H1 (cell line): ENCODE measurements around the gene SLC66A1. TPM values are rescaled to one million over a fixed set of nuclear protein-coding genes. Genes with fewer than 3 reads are reported as not detected.

ENCODE experiments used
- CTCF ChIA-PET: fragments of 300-600 bp; sonication (Branson Sonifier 250); formaldehyde crosslinking; loops from one replicate; lab custom pipeline; 2021; ENCODE audit not compliant: partially characterized antibody; lab: Charles Lee
- POLR2A ChIA-PET: fragments of 300-600 bp; sonication (Branson Sonifier 250); formaldehyde crosslinking; loops from one replicate; lab custom pipeline; 2021; ENCODE audit warnings: inconsistent platforms; ENCODE audit not compliant: partially characterized antibody; lab: Charles Lee
- DNase-seq, 2 experiments: peaks; one replicate each; pipeline versions ENCODE4 v3.0.0 to v3.0.0-alpha.2; 2010 to 2022; ENCODE audit warnings: low spot score in 2 of 2, low read depth in 1 of 2, mixed read lengths in 1 of 2
- FAIRE-seq: peaks from 2 replicates; lab custom pipeline; 2011; peaks lifted over from hg19 to GRCh38; lab: Jason Lieb, UNC
- H2AFZ ChIP-seq: 2 replicates; pipeline ENCODE4 v1.8.1; 2012; ENCODE audit warnings: low read length, inconsistent platforms
- H2AK5ac ChIP-seq: 2 replicates; pipeline ENCODE4 v1.6.1; 2013; ENCODE audit warnings: low read depth, low read length
- H2BK120ac ChIP-seq: replicated peaks from 2 replicates; pipeline ENCODE3; 2013; ENCODE audit warnings: low read depth, low read length, inconsistent platforms
- H2BK12ac ChIP-seq: 2 replicates; pipeline ENCODE4 v1.6.1; 2013; ENCODE audit warnings: low read depth, low read length
- H2BK15ac ChIP-seq: 2 replicates; pipeline ENCODE4 v1.6.1; 2013; ENCODE audit warnings: low read length
- H2BK20ac ChIP-seq: 2 replicates; pipeline ENCODE4 v1.6.1; 2013; ENCODE audit warnings: low read length
- H2BK5ac ChIP-seq: 2 replicates; pipeline ENCODE4 v1.6.1; 2013; ENCODE audit warnings: low read depth, low read length
- H3K14ac ChIP-seq: 2 replicates; pipeline ENCODE4 v1.6.1; 2013; ENCODE audit warnings: inconsistent platforms; ENCODE audit not compliant: insufficient read length
- H3K18ac ChIP-seq: 2 replicates; pipeline ENCODE4 v1.6.1; 2013; ENCODE audit warnings: low read length; ENCODE audit errors: extremely low read depth
- H3K23ac ChIP-seq: 2 replicates; pipeline ENCODE4 v1.6.1; 2013; ENCODE audit warnings: inconsistent platforms; ENCODE audit not compliant: insufficient read length
- H3K23me2 ChIP-seq: 2 replicates; pipeline ENCODE4 v1.6.1; 2013; ENCODE audit warnings: low read depth, low read length
- H3K27ac ChIP-seq: 2 replicates; pipeline ENCODE4 v1.6.1; 2011; ENCODE audit warnings: low read depth, low read length, inconsistent platforms
- H3K27me3 ChIP-seq, 4 experiments: replicated peaks in 1 of 4; 1 replicate in 1 of 4; 2 replicates in 3 of 4; pipeline versions ENCODE4 v1.6.1 to v1.8.1; 2011 to 2013; ENCODE audit warnings: low read length in 3 of 4, mild to moderate bottlenecking in 3 of 4, inconsistent platforms in 2 of 4, mixed read lengths in 2 of 4, moderate library complexity in 1 of 4; ENCODE audit not compliant: control insufficient read depth in 3 of 4, insufficient read depth in 3 of 4; ENCODE audit errors: extremely low read depth in 1 of 4
- H3K36me3 ChIP-seq, 4 experiments: 2 replicates each; pipeline versions ENCODE4 v1.6.1 to v1.8.1; 2011 to 2013; ENCODE audit warnings: mild to moderate bottlenecking in 4 of 4, low read length in 3 of 4, moderate library complexity in 2 of 4, control low read depth in 1 of 4, inconsistent platforms in 1 of 4; ENCODE audit not compliant: insufficient read depth in 4 of 4, control insufficient read depth in 2 of 4
- H3K4ac ChIP-seq: replicated peaks from 2 replicates; pipeline ENCODE3; 2013; ENCODE audit warnings: low read length, low read depth, mixed read lengths, inconsistent platforms; ENCODE audit not compliant: insufficient read length
- H3K4me1 ChIP-seq, 4 experiments: replicated peaks in 1 of 4; 1 replicate in 1 of 4; 2 replicates in 3 of 4; pipeline versions ENCODE4 v1.6.1 to v1.8.1; 2011 to 2013; ENCODE audit warnings: low read length in 3 of 4, inconsistent platforms in 2 of 4, mixed read lengths in 1 of 4; ENCODE audit not compliant: insufficient read depth in 4 of 4, control insufficient read depth in 3 of 4
- H3K4me2 ChIP-seq, 2 experiments: 2 replicates each; pipeline versions ENCODE4 v1.6.1 to v1.8.1; 2011 to 2013; ENCODE audit warnings: low read depth in 2 of 2, low read length in 2 of 2, control low read depth in 1 of 2, inconsistent platforms in 1 of 2, mild to moderate bottlenecking in 1 of 2; ENCODE audit not compliant: insufficient read depth in 1 of 2
- H3K4me3 ChIP-seq, 4 experiments: fragments of 200-600, 300-600 bp in 1 of 4; sonication (generic), shearing (Covaris generic), sonication (Bioruptor Twin) in 1 of 4; 2 replicates each; pipeline versions ENCODE4 v1.5.1 to v1.8.1; 2011 to 2016; ENCODE audit warnings: low read length in 4 of 4, low read depth in 3 of 4, control low read depth in 2 of 4, inconsistent platforms in 2 of 4, mild to moderate bottlenecking in 2 of 4, mixed read lengths in 1 of 4, moderate library complexity in 1 of 4; ENCODE audit not compliant: insufficient read depth in 2 of 4; ENCODE audit errors: extremely low read depth in 1 of 4
- H3K56ac ChIP-seq: replicated peaks from 2 replicates; pipeline ENCODE3; 2013; ENCODE audit warnings: low read depth, mild to moderate bottlenecking, mixed read lengths, low read length, inconsistent platforms; ENCODE audit not compliant: insufficient read length
- H3K79me1 ChIP-seq: 2 replicates; pipeline ENCODE4 v1.6.1; 2013; ENCODE audit warnings: low read depth, low read length, control low read depth
- H3K79me2 ChIP-seq, 2 experiments: 2 replicates each; pipeline versions ENCODE4 v1.6.1 to v1.8.1; 2012 to 2013; ENCODE audit warnings: low read length in 2 of 2, mild to moderate bottlenecking in 2 of 2, inconsistent platforms in 1 of 2; ENCODE audit not compliant: insufficient read depth in 2 of 2, control insufficient read depth in 1 of 2
- H3K9ac ChIP-seq, 4 experiments: replicated peaks in 1 of 4; 1 replicate in 1 of 4; 2 replicates in 3 of 4; pipeline versions ENCODE4 v1.6.1 to v1.8.1; 2011 to 2013; ENCODE audit warnings: low read depth in 3 of 4, low read length in 3 of 4, control low read depth in 2 of 4, mild to moderate bottlenecking in 2 of 4, moderate library complexity in 2 of 4, inconsistent platforms in 1 of 4; ENCODE audit errors: extremely low read depth in 1 of 4
- H3K9me3 ChIP-seq, 2 experiments: 2 replicates each; pipeline versions ENCODE4 v1.6.1 to v1.8.1; 2012 to 2013; ENCODE audit warnings: mild to moderate bottlenecking in 2 of 2, moderate library complexity in 2 of 2, control low read depth in 1 of 2, inconsistent platforms in 1 of 2, low read depth in 1 of 2, low read length in 1 of 2, mixed read lengths in 1 of 2; ENCODE audit not compliant: insufficient read depth in 2 of 2
- H4K20me1 ChIP-seq, 2 experiments: replicated peaks in 1 of 2; 2 replicates each; pipeline versions ENCODE3 to v1.8.1; 2011 to 2013; ENCODE audit warnings: inconsistent platforms in 2 of 2, low read length in 2 of 2, mild to moderate bottlenecking in 1 of 2; ENCODE audit not compliant: insufficient read depth in 2 of 2, control insufficient read depth in 1 of 2
- H4K5ac ChIP-seq: 2 replicates; pipeline ENCODE4 v1.6.1; 2013; ENCODE audit warnings: low read length, low read depth, mixed read lengths, inconsistent platforms; ENCODE audit not compliant: insufficient read length
- H4K8ac ChIP-seq: 2 replicates; pipeline ENCODE4 v1.8.0; 2013; ENCODE audit warnings: mild to moderate bottlenecking, moderate library complexity, low read length, inconsistent platforms; ENCODE audit not compliant: insufficient read depth; ENCODE audit errors: extremely low read depth
- H4K91ac ChIP-seq: replicated peaks from 2 replicates; pipeline ENCODE3; 2013; ENCODE audit warnings: low read length, mixed read lengths, inconsistent platforms; ENCODE audit not compliant: insufficient read length
- CBX8 ChIP-seq: fragments of 300-800, 300-1000 bp; sonication (generic); IDR thresholded peaks from 2 replicates; pipeline ENCODE4 v1.7.1; 2016; ENCODE audit warnings: low read depth, low read length, borderline replicate concordance
- KDM5A ChIP-seq: fragments of 200-600 bp; IDR thresholded peaks from 2 replicates; pipeline ENCODE4 v1.7.1; 2012; ENCODE audit warnings: mild to moderate bottlenecking, low read length, inconsistent platforms, mixed read lengths
- NANOG ChIP-seq: IDR thresholded peaks from 2 replicates; pipeline ENCODE4 v1.6.1; 2011; ENCODE audit warnings: low read length, low read depth, mild to moderate bottlenecking, inconsistent platforms; ENCODE audit not compliant: insufficient read depth, poor library complexity, severe bottlenecking
- POLR2A ChIP-seq, 2 experiments: IDR thresholded peaks; 1 replicate in 1 of 2; 2 replicates in 1 of 2; pipeline ENCODE4 v1.6.1; 2011; ENCODE audit warnings: low read depth in 2 of 2, low read length in 2 of 2, mild to moderate bottlenecking in 2 of 2; ENCODE audit errors: control extremely low read depth in 1 of 2
- SIN3A ChIP-seq, 2 experiments: IDR thresholded peaks in 1 of 2; conservative IDR thresholded peaks in 1 of 2; 2 replicates each; pipeline ENCODE4 v1.6.1; 2011 to 2012; ENCODE audit warnings: low read length in 2 of 2, improper control_type of control experiment in 1 of 2, low read depth in 1 of 2, mild to moderate bottlenecking in 1 of 2
- WGBS, 2 experiments: shearing (Covaris generic) in 1 of 2; methylation state at CpG; one replicate each; pipeline versions ENCODE4 v1.1.6 to v1.1.7; 2013 to 2015; ENCODE audit warnings: low lambda C conversion rate in 2 of 2, mixed read lengths in 2 of 2, inconsistent platforms in 1 of 2, low coverage in 1 of 2, missing lambda C conversion rate in 1 of 2; ENCODE audit not compliant: insufficient replicate concordance in 2 of 2, insufficient coverage in 1 of 2, insufficient read length in 1 of 2; ENCODE audit errors: extremely low coverage in 1 of 2, missing lambda C conversion rate in 1 of 2; 5-methylcytosine and 5-hydroxymethylcytosine counted together
- polyA plus RNA-seq, 7 experiments: library from polyadenylated mRNA; depleted of rRNA in 3 of 7; stranded (reverse) in 5 of 7; unstranded in 2 of 7; fragments of >200 nt in 5 of 7; fragments of 200-250 nt in 2 of 7; gene quantifications; 1 replicate in 5 of 7; 2 replicates in 1 of 7; 4 replicates in 1 of 7; pipeline versions ENCODE4 v1.2.1 to v1.2.3, GENCODE V29; 2011 to 2013; ENCODE audit warnings: missing spikeins in 2 of 7, mixed read lengths in 2 of 7
- total RNA-seq: library from RNA; stranded (reverse); fragmentation: NEBNext Ultra II Directional; extraction: Animal tissue kit (Norgen Biotek cat#: 25700); gene quantifications from 2 replicates; pipeline ENCODE4 v1.2.1, GENCODE V29; 2021
- TF ChIP-seq, protein P1 (sequence below): IDR thresholded peaks from 2 replicates; pipeline ENCODE4 v1.6.1; 2011; ENCODE audit warnings: low read length, improper control_type of control experiment

The SLC66A1 gene
- total and polyA plus RNA-seq, 2 of the 8 experiments (the other 6 are each of a cell fraction or from before 2014, with no cell fraction given): 16.8 to 27.9 TPM

DNA sequence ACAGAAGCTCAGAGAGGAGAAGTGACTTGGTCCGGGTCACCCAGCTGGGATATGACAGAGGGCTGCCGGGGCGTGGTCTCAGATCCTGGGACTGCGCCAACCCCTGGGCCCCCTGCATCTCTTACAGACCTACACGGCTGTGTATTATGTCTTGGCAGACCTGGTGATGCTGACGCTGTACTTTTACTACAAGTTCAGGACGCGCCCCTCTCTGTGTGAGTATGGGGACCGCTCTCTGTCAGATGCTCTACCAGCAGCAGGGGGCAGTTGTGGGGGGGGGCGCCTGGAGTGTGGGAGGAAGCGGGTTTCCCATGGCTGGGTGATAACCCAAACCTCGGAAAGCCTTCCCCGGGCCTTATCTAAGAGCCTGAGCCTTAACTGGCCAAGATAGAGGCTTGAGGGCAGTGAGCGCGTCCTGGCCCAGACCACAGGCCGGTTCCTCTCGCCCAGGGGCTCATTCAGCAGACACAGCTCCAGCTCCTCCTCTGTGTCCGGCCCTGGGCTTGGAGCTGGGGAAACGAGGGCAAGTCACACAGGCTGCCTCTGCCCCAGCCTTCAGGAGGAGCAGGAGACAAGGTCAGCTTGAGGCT, 13.3 kb downstream of the SLC66A1 start:
- TF ChIP-seq, protein P1, sequence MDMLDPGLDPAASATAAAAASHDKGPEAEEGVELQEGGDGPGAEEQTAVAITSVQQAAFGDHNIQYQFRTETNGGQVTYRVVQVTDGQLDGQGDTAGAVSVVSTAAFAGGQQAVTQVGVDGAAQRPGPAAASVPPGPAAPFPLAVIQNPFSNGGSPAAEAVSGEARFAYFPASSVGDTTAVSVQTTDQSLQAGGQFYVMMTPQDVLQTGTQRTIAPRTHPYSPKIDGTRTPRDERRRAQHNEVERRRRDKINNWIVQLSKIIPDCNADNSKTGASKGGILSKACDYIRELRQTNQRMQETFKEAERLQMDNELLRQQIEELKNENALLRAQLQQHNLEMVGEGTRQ: no peak
- no peak for TF ChIP-seq KDM5A
- TF ChIP-seq CBX8: no peak
- no peak for TF ChIP-seq SIN3A (conservative IDR thresholded peaks at IDR 0.05 in 1 of 2, IDR thresholded peaks at IDR 0.05 in 1 of 2; ENCODE audit: low read depth in 1 of 2, low read length in 2 of 2)
- TF ChIP-seq NANOG: no peak
- TF ChIP-seq POLR2A (IDR thresholded peaks at IDR 0.05; ENCODE audit: control extremely low read depth in 1 of 2, low read depth in 2 of 2, low read length in 2 of 2): no peak
- no peak overlapping the region for H4K91ac ChIP-seq
- H4K20me1 ChIP-seq: peaks cover 0 to 14% of the 10 kb centered on the region in 2 experiments
- no peak overlapping the region for H2BK5ac ChIP-seq
- no peak overlapping the region for H4K8ac ChIP-seq
- H3K27me3 ChIP-seq: no peaks in the 10 kb centered on the region
- H3K9me3 ChIP-seq: no peaks in the 10 kb centered on the region
- no peak overlapping the region for H3K4me2 ChIP-seq
- H3K14ac ChIP-seq: no peak overlapping the region
- no peaks in the 10 kb centered on the region for H3K23me2 ChIP-seq
- H3K79me1 ChIP-seq: no peaks in the 10 kb centered on the region; the same call in 1 of the 2 replicates
- no peak overlapping the region for H2BK120ac ChIP-seq
- H2AFZ ChIP-seq: no peak overlapping the region
- H3K27ac ChIP-seq: no peak overlapping the region
- ChIA-PET CTCF (interaction anchor here (1.0 to 2.8 kb wide), 6 partner anchors 9 to 43 kb away, joined by 3 to 9 read pairs (median 4); no protein-coding TSS in a partner anchor), POLR2A (interaction anchor here (0.5 to 16.9 kb wide), 3 partner anchors 5 to 73 kb away, joined by 4 to 143 read pairs (median 143); partner anchors contain the start of genes AKR7A2 and SLC66A1)
- peaks cover 5 to 16% (median 10%) of the 10 kb centered on the region in 4 experiments; a peak in 5 of 8 replicates for H3K36me3 ChIP-seq
- no peak overlapping the region for H3K4ac ChIP-seq
- H2BK20ac ChIP-seq: no peak overlapping the region
- no peak overlapping the region for H3K56ac ChIP-seq
- H3K9ac ChIP-seq: no peak overlapping the region
- H3K4me3 ChIP-seq: no peak overlapping the region
- no peaks in the 10 kb centered on the region for H3K79me2 ChIP-seq
- no peak overlapping the region for H2BK15ac ChIP-seq
- no peaks in the 10 kb centered on the region for H3K4me1 ChIP-seq
- DNase-seq (no peak), FAIRE-seq (no peak)
- H3K23ac ChIP-seq: no peak overlapping the region
- 86% methylated on average over 14 of the region's 19 CpGs; no CpG with 5 or more reads in 1 of the 2 experiments for WGBS, 2 experiments
- no peak overlapping the region for H3K18ac ChIP-seq
- no peak overlapping the region for H2AK5ac ChIP-seq
- no peak overlapping the region for H4K5ac ChIP-seq
- H2BK12ac ChIP-seq: no peak overlapping the region
